ENCODE measurements around the gene DTWD2.
"Not testable (repeated sequence)": the region's sequence is repeated elsewhere in the genome, so short reads cannot be mapped to it uniquely, and the experiment has no call there.

Gene DTWD2

GRCh38 chr5:118994595-118994994, 6.2 kb upstream of the DTWD2 start:
- DNase-seq = no peak

GRCh38 chr5:118993118-118993517, 4.8 kb upstream of the DTWD2 start:
- not testable (repeated sequence) for DNase-seq

- not testable (repeated sequence) for DNase-seq
Measured at GRCh38 chr5:118992055-118992454, 3.7 kb upstream of the DTWD2 start.

GRCh38 chr5:118990582-118990981, 2.2 kb upstream of the DTWD2 start:
- no peak for DNase-seq

GRCh38 chr5:118989816-118990215, 1.5 kb upstream of the DTWD2 start:
- no peak for DNase-seq

- no peak for DNase-seq
Measured at GRCh38 chr5:118988866-118989180, 476 bp upstream of the DTWD2 start.

GRCh38 chr5:118984602-118985001, 3.7 kb downstream of the DTWD2 start:
- DNase-seq = no peak

- no peak for DNase-seq
Measured at GRCh38 chr5:118981783-118982182, 6.6 kb downstream of the DTWD2 start.

- no peak for DNase-seq
Measured at GRCh38 chr5:118980438-118980837, 7.9 kb downstream of the DTWD2 start.

- DNase-seq = no peak
Measured at GRCh38 chr5:118980017-118980416, 8.3 kb downstream of the DTWD2 start.

- DNase-seq = not testable (repeated sequence)
Measured at GRCh38 chr5:118973779-118974445, 14.4 kb downstream of the DTWD2 start.

GRCh38 chr5:118968925-118969375, 19.4 kb downstream of the DTWD2 start:
- DNase-seq = no peak

GRCh38 chr5:118968406-118968911, 19.9 kb downstream of the DTWD2 start:
- DNase-seq = no peak

GRCh38 chr5:118967059-118967508, 21.3 kb downstream of the DTWD2 start:
- DNase-seq = no peak

GRCh38 chr5:118965890-118966289, 22.5 kb downstream of the DTWD2 start:
- no peak for DNase-seq

GRCh38 chr5:118964970-118965369, 23.4 kb downstream of the DTWD2 start:
- DNase-seq = not testable (repeated sequence)

- not testable (repeated sequence) for DNase-seq
Measured at GRCh38 chr5:118964388-118964787, 24.0 kb downstream of the DTWD2 start.

GRCh38 chr5:118963169-118963568, 25.2 kb downstream of the DTWD2 start:
- no peak for DNase-seq

GRCh38 chr5:118960557-118960956, 27.8 kb downstream of the DTWD2 start:
- no peak for DNase-seq

- peak; percentile 11 for DNase-seq
Measured at GRCh38 chr5:118956727-118957126, 31.6 kb downstream of the DTWD2 start.

GRCh38 chr5:118953652-118954005, 34.7 kb downstream of the DTWD2 start:
- DNase-seq = no peak

- no peak for DNase-seq
Measured at GRCh38 chr5:118952992-118953651, 35.2 kb downstream of the DTWD2 start.

GRCh38 chr5:118952306-118952705, 36.0 kb downstream of the DTWD2 start:
- not testable (repeated sequence) for DNase-seq

GRCh38 chr5:118950354-118950753, 38.0 kb downstream of the DTWD2 start:
- not testable (repeated sequence) for DNase-seq
